GM18519 (cell line): ENCODE results near the gene NRG3.

Source experiments
- ATAC-seq: cut with Tn5 transposase; IDR thresholded peaks from one replicate; pipeline ENCODE4 v1.9.1; 2021; ENCODE audit warnings: mild to moderate bottlenecking, moderate library complexity; ENCODE audit not compliant: unreplicated experiment, low FRiP score

NRG3 gene

GRCh38 chr10:82353381-82353780, 478.4 kb downstream of the NRG3 start:
- ATAC-seq = no peak

- no peak for ATAC-seq
Observed at GRCh38 chr10:82358486-82359099, 483.6 kb downstream of the NRG3 start.

GRCh38 chr10:82361256-82361655, 486.3 kb downstream of the NRG3 start:
- ATAC-seq = no peak

- ATAC-seq = no peak
Observed at GRCh38 chr10:82377608-82378007, 502.6 kb downstream of the NRG3 start.

- ATAC-seq = no peak
Observed at GRCh38 chr10:82378146-82378545, 503.2 kb downstream of the NRG3 start.

- ATAC-seq = no peak
Observed at GRCh38 chr10:82383350-82383749, 508.4 kb downstream of the NRG3 start.

- ATAC-seq = no peak
Observed at GRCh38 chr10:82390866-82391658, 516.1 kb downstream of the NRG3 start.

GRCh38 chr10:82391971-82392370, 517.0 kb downstream of the NRG3 start:
- no peak for ATAC-seq

GRCh38 chr10:82392533-82392932, 517.5 kb downstream of the NRG3 start:
- no peak for ATAC-seq

GRCh38 chr10:82394122-82394521, 519.1 kb downstream of the NRG3 start:
- ATAC-seq = no peak

- no peak for ATAC-seq
Observed at GRCh38 chr10:82394987-82395386, 520.0 kb downstream of the NRG3 start.

GRCh38 chr10:82396886-82397285, 521.9 kb downstream of the NRG3 start:
- no peak for ATAC-seq

GRCh38 chr10:82397854-82398253, 522.9 kb downstream of the NRG3 start:
- no peak for ATAC-seq

- no peak for ATAC-seq
Observed at GRCh38 chr10:82399850-82400249, 524.9 kb downstream of the NRG3 start.

- no peak for ATAC-seq
Observed at GRCh38 chr10:82400841-82401240, 525.8 kb downstream of the NRG3 start.

- ATAC-seq = no peak
Observed at GRCh38 chr10:82402906-82403401, 528.0 kb downstream of the NRG3 start.

GRCh38 chr10:82409671-82410070, 534.7 kb downstream of the NRG3 start:
- ATAC-seq = no peak

- no peak for ATAC-seq
Observed at GRCh38 chr10:82411416-82411815, 536.4 kb downstream of the NRG3 start.

GRCh38 chr10:82420001-82420400, 545.0 kb downstream of the NRG3 start:
- no peak for ATAC-seq

- ATAC-seq = no peak
Observed at GRCh38 chr10:82429302-82429701, 554.3 kb downstream of the NRG3 start.

GRCh38 chr10:82438277-82438676, 563.3 kb downstream of the NRG3 start:
- ATAC-seq = no peak

GRCh38 chr10:82440775-82441174, 565.8 kb downstream of the NRG3 start:
- no peak for ATAC-seq
